NCI-H345 treated with DMSO at 0.1 percent for 48 hours (cell line): ENCODE results near the gene SWAP70.
"Not testable (repeated sequence)": the region's sequence is repeated elsewhere in the genome, so short reads cannot be mapped to it uniquely, and the experiment has no call there.

Experiments
- DNase-seq: peaks from one replicate; lab custom pipeline; 2025; ENCODE audit not compliant: unreplicated experiment; lab: John Stamatoyannopoulos, UW

Gene SWAP70

GRCh38 chr11:9719566-9720289 is 55.9 kb downstream of the SWAP70 start:
- no peak for DNase-seq

- DNase-seq = no peak
Observed at GRCh38 chr11:9720290-9720630, 56.4 kb downstream of the SWAP70 start.

GRCh38 chr11:9722023-9722422 is 58.1 kb downstream of the SWAP70 start:
- DNase-seq = no peak

GRCh38 chr11:9722893-9723292 is 59.0 kb downstream of the SWAP70 start:
- DNase-seq = no peak

GRCh38 chr11:9726321-9727022 is 62.6 kb downstream of the SWAP70 start:
- DNase-seq = no peak

GRCh38 chr11:9728058-9728457 is 64.2 kb downstream of the SWAP70 start:
- no peak for DNase-seq

- no peak for DNase-seq
Observed at GRCh38 chr11:9731256-9731655, 67.4 kb downstream of the SWAP70 start.

- DNase-seq = no peak
Observed at GRCh38 chr11:9732453-9732852, 68.6 kb downstream of the SWAP70 start.

GRCh38 chr11:9733212-9733611 is 69.3 kb downstream of the SWAP70 start:
- no peak for DNase-seq

GRCh38 chr11:9735236-9735635 is 71.4 kb downstream of the SWAP70 start:
- no peak for DNase-seq

GRCh38 chr11:9735919-9736318 is 72.0 kb downstream of the SWAP70 start:
- DNase-seq = no peak

GRCh38 chr11:9736365-9736764 is 72.5 kb downstream of the SWAP70 start:
- DNase-seq = no peak

GRCh38 chr11:9738116-9738515 is 74.2 kb downstream of the SWAP70 start:
- DNase-seq = no peak

- DNase-seq = no peak
Observed at GRCh38 chr11:9738707-9739106, 74.8 kb downstream of the SWAP70 start.

- no peak for DNase-seq
Observed at GRCh38 chr11:9739123-9739900, 75.4 kb downstream of the SWAP70 start.

- DNase-seq = no peak
Observed at GRCh38 chr11:9740202-9740883, 76.5 kb downstream of the SWAP70 start.

- no peak for DNase-seq
Observed at GRCh38 chr11:9741260-9741659, 77.4 kb downstream of the SWAP70 start.

GRCh38 chr11:9743512-9743911 is 79.6 kb downstream of the SWAP70 start:
- not testable (repeated sequence) for DNase-seq

GRCh38 chr11:9745411-9746211 is 81.7 kb downstream of the SWAP70 start:
- no peak for DNase-seq

- DNase-seq = no peak
Observed at GRCh38 chr11:9747229-9747628, 83.4 kb downstream of the SWAP70 start.

GRCh38 chr11:9747828-9748227 is 84.0 kb downstream of the SWAP70 start:
- no peak for DNase-seq
